Measurements from ENCODE around the gene BCL2L12. TPM values are rescaled to one million over a fixed set of nuclear protein-coding genes. Genes with fewer than 3 reads are reported as not detected.

BCL2L12 gene
- total and polyA plus RNA-seq, 2 of the 13 experiments (the other 11 are each of a cell fraction or from before 2014, with no cell fraction given): 26.8 to 40.8 TPM

DNA sequence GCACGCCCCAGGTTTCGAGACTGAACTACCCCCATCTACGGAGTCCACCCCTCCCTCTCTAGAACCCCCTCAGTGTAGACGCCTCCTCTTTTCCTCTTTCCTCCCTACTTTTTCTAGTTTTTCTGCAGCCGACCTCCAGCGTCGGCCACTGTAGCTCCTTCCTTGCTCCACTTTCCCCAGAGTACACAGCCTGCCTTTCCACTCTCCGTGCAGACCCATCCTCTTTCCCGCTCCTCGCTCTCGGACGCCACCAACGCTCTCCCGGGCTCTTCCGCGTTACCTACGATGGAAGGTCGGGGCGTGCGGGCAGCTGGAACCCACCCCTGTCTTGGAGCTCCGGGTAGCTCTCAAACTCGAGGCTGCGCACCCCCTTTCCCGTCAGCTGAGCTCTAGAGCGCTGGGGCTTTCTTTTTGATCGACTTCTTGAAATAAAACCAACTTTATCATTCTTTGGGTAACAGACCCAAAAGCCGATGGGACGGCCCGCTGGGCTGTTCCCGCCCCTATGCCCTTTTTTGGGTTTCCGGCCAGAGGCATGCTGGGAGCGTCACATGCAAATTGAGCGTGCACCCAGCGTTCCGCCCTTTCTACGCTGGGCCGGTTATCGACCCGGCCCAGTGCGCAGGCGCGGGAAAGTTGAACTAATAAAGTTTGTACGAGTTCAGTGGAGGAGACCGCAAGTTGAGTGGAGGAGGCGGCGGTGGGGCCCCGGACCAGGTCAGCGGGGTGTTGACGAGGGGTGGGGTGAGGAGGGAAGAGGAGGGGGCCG, at the start of gene BCL2L12, which contains the start of gene IRF3 (continued):
- TF ChIP-seq, protein P1, sequence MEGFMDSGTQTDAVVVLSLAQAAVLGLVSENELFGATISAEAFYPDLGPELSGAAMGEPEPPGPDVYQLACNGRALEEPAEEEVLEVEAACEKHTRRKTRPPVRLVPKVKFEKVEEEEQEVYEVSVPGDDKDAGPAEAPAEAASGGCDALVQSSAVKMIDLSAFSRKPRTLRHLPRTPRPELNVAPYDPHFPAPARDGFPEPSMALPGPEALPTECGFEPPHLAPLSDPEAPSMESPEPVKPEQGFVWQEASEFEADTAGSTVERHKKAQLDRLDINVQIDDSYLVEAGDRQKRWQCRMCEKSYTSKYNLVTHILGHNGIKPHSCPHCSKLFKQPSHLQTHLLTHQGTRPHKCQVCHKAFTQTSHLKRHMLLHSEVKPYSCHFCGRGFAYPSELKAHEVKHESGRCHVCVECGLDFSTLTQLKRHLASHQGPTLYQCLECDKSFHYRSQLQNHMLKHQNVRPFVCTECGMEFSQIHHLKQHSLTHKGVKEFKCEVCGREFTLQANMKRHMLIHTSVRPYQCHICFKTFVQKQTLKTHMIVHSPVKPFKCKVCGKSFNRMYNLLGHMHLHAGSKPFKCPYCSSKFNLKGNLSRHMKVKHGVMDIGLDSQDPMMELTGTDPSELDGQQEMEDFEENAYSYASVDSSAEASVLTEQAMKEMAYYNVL (CRISPR knock-in tag; IDR thresholded peaks at IDR 0.05; ENCODE audit: borderline replicate concordance): no peak
- TF ChIP-seq, protein P2, sequence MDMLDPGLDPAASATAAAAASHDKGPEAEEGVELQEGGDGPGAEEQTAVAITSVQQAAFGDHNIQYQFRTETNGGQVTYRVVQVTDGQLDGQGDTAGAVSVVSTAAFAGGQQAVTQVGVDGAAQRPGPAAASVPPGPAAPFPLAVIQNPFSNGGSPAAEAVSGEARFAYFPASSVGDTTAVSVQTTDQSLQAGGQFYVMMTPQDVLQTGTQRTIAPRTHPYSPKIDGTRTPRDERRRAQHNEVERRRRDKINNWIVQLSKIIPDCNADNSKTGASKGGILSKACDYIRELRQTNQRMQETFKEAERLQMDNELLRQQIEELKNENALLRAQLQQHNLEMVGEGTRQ (IDR thresholded peaks at IDR 0.05; ENCODE audit: low read depth, low read length): no peak
- TF ChIP-seq, protein P2 (CRISPR knock-in tag; IDR thresholded peaks at IDR 0.05; ENCODE audit: borderline replicate concordance): peak; percentile 99; the same call in 1 of the 2 replicates
- peak; percentile 86 for TF ChIP-seq ELF1 (CRISPR knock-in tag; IDR thresholded peaks at IDR 0.05)
- no peak for TF ChIP-seq CREB1 (IDR thresholded peaks at IDR 0.05)
- TF ChIP-seq CREB1 (CRISPR knock-in tag; IDR thresholded peaks at IDR 0.05): peak; percentile 88
- TF ChIP-seq NFKBIZ (CRISPR knock-in tag; IDR thresholded peaks at IDR 0.05): peak; percentile 47; the same call in 1 of the 2 replicates
- no peak for TF ChIP-seq HHEX (CRISPR knock-in tag; IDR thresholded peaks at IDR 0.05)
- peak; percentile 40; the same call in 1 of the 2 replicates for TF ChIP-seq ZNF350 (CRISPR knock-in tag; IDR thresholded peaks at IDR 0.05; ENCODE audit: borderline replicate concordance, low read depth)
- TF ChIP-seq ZNF235 (CRISPR knock-in tag; IDR thresholded peaks at IDR 0.05; ENCODE audit: borderline replicate concordance): no peak
- TF ChIP-seq, protein P3, sequence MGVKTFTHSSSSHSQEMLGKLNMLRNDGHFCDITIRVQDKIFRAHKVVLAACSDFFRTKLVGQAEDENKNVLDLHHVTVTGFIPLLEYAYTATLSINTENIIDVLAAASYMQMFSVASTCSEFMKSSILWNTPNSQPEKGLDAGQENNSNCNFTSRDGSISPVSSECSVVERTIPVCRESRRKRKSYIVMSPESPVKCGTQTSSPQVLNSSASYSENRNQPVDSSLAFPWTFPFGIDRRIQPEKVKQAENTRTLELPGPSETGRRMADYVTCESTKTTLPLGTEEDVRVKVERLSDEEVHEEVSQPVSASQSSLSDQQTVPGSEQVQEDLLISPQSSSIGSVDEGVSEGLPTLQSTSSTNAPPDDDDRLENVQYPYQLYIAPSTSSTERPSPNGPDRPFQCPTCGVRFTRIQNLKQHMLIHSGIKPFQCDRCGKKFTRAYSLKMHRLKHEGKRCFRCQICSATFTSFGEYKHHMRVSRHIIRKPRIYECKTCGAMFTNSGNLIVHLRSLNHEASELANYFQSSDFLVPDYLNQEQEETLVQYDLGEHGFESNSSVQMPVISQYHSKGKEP (CRISPR knock-in tag; IDR thresholded peaks at IDR 0.05): no peak
- TF ChIP-seq ZNF441 (CRISPR knock-in tag; IDR thresholded peaks at IDR 0.05; ENCODE audit: borderline replicate concordance): 0 out of 2 replicates have a peak, but pooled peaks have one; percentile 46
- TF ChIP-seq DMAP1 (CRISPR knock-in tag; IDR thresholded peaks at IDR 0.05): peak; percentile 25; the same call in 1 of the 2 replicates
- TF ChIP-seq ZNF546 (CRISPR knock-in tag; conservative IDR thresholded peaks at IDR 0.05): 0 out of 2 replicates have a peak, but pooled peaks have one; percentile 36
- TF ChIP-seq GLMP (CRISPR knock-in tag; IDR thresholded peaks at IDR 0.05; ENCODE audit: borderline replicate concordance): no peak
- no peak for TF ChIP-seq ZNF101 (CRISPR knock-in tag; IDR thresholded peaks at IDR 0.05; ENCODE audit: borderline replicate concordance, low read depth)
- no peak for TF ChIP-seq ZNF468 (CRISPR knock-in tag; IDR thresholded peaks at IDR 0.05)
- peak; percentile 91 for TF ChIP-seq THAP11 (CRISPR knock-in tag; IDR thresholded peaks at IDR 0.05)
- TF ChIP-seq HOXA5 (CRISPR knock-in tag; IDR thresholded peaks at IDR 0.05): 0 out of 2 replicates have a peak, but pooled peaks have one; percentile 13
- no peak for TF ChIP-seq ZNF850 (CRISPR knock-in tag; conservative IDR thresholded peaks at IDR 0.05)
- peak; percentile 66 for TF ChIP-seq PHF21A (CRISPR knock-in tag; IDR thresholded peaks at IDR 0.05)
- TF ChIP-seq GTF2F1 (IDR thresholded peaks at IDR 0.05; ENCODE audit: low read length): no peak

All from HepG2 (cell line).